ENCODE data around the gene DMC1. TPM values are rescaled to one million over a fixed set of nuclear protein-coding genes. Genes with fewer than 3 reads are reported as not detected.

The DMC1 gene
- total and polyA plus RNA-seq, 9 of the 15 experiments (the other 6 are each of a cell fraction or from before 2014, with no cell fraction given): 5.5 to 55.5 (median 9.8) TPM

DNA sequence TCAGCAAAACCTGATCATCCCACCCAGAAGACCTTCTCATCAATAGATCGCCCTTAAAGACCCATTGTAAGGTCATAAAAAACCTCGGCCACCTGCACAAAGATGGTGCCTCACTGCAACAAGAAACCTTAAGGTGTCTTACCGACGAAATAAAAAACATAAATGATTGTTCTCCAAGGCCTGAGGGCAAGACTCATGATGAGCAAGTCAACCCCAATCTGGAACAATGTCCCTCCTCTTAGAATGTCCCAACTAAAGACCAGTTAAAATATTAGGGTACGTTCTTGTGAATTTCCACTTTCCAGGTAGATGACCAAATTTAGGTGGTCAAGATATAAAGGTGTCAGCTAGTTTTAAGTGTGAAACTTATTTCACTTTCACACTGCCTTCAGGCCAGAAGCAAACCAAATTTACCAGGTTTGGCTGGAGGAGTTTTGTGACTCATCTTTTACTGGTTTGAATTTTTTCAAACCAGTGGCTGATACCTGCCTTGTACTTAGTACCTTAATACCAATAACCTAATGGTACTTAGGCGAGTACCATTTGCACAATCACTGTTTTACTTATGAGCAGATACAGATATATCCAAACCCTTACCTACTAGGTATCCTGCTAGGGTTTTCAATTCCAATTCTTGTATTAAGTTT is 87.2 kb downstream of the DMC1 start (continued):
- TF ChIP-seq, protein P1, sequence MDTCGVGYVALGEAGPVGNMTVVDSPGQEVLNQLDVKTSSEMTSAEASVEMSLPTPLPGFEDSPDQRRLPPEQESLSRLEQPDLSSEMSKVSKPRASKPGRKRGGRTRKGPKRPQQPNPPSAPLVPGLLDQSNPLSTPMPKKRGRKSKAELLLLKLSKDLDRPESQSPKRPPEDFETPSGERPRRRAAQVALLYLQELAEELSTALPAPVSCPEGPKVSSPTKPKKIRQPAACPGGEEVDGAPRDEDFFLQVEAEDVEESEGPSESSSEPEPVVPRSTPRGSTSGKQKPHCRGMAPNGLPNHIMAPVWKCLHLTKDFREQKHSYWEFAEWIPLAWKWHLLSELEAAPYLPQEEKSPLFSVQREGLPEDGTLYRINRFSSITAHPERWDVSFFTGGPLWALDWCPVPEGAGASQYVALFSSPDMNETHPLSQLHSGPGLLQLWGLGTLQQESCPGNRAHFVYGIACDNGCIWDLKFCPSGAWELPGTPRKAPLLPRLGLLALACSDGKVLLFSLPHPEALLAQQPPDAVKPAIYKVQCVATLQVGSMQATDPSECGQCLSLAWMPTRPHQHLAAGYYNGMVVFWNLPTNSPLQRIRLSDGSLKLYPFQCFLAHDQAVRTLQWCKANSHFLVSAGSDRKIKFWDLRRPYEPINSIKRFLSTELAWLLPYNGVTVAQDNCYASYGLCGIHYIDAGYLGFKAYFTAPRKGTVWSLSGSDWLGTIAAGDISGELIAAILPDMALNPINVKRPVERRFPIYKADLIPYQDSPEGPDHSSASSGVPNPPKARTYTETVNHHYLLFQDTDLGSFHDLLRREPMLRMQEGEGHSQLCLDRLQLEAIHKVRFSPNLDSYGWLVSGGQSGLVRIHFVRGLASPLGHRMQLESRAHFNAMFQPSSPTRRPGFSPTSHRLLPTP (IDR thresholded peaks at IDR 0.05; ENCODE audit: borderline replicate concordance, extremely low read depth, insufficient read length): no peak
- TF ChIP-seq PML (IDR thresholded peaks at IDR 0.05; ENCODE audit: low read length): 0 out of 2 replicates have a peak, but pooled peaks have one; percentile 13
- TF ChIP-seq MAZ (CRISPR knock-in tag; conservative IDR thresholded peaks at IDR 0.05 in 1 of 2, IDR thresholded peaks at IDR 0.05 in 1 of 2): no peak
- TF ChIP-seq, protein P2, sequence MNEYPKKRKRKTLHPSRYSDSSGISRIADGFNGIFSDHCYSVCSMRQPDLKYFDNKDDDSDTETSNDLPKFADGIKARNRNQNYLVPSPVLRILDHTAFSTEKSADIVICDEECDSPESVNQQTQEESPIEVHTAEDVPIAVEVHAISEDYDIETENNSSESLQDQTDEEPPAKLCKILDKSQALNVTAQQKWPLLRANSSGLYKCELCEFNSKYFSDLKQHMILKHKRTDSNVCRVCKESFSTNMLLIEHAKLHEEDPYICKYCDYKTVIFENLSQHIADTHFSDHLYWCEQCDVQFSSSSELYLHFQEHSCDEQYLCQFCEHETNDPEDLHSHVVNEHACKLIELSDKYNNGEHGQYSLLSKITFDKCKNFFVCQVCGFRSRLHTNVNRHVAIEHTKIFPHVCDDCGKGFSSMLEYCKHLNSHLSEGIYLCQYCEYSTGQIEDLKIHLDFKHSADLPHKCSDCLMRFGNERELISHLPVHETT (CRISPR knock-in tag; conservative IDR thresholded peaks at IDR 0.05 in 1 of 2, IDR thresholded peaks at IDR 0.05 in 1 of 2): no peak
- TF ChIP-seq, protein P3, sequence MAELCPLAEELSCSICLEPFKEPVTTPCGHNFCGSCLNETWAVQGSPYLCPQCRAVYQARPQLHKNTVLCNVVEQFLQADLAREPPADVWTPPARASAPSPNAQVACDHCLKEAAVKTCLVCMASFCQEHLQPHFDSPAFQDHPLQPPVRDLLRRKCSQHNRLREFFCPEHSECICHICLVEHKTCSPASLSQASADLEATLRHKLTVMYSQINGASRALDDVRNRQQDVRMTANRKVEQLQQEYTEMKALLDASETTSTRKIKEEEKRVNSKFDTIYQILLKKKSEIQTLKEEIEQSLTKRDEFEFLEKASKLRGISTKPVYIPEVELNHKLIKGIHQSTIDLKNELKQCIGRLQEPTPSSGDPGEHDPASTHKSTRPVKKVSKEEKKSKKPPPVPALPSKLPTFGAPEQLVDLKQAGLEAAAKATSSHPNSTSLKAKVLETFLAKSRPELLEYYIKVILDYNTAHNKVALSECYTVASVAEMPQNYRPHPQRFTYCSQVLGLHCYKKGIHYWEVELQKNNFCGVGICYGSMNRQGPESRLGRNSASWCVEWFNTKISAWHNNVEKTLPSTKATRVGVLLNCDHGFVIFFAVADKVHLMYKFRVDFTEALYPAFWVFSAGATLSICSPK (IDR thresholded peaks at IDR 0.05; ENCODE audit: borderline replicate concordance): no peak
- TF ChIP-seq, protein P4, sequence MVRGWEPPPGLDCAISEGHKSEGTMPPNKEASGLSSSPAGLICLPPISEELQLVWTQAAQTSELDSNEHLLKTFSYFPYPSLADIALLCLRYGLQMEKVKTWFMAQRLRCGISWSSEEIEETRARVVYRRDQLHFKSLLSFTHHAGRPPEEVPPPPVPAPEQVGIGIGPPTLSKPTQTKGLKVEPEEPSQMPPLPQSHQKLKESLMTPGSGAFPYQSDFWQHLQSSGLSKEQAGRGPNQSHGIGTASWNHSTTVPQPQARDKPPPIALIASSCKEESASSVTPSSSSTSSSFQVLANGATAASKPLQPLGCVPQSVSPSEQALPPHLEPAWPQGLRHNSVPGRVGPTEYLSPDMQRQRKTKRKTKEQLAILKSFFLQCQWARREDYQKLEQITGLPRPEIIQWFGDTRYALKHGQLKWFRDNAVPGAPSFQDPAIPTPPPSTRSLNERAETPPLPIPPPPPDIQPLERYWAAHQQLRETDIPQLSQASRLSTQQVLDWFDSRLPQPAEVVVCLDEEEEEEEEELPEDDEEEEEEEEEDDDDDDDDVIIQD (CRISPR knock-in tag; IDR thresholded peaks at IDR 0.05): no peak

All from K562 (cell line).